ENCODE results near the gene CDH13.

CDH13 gene

DNA sequence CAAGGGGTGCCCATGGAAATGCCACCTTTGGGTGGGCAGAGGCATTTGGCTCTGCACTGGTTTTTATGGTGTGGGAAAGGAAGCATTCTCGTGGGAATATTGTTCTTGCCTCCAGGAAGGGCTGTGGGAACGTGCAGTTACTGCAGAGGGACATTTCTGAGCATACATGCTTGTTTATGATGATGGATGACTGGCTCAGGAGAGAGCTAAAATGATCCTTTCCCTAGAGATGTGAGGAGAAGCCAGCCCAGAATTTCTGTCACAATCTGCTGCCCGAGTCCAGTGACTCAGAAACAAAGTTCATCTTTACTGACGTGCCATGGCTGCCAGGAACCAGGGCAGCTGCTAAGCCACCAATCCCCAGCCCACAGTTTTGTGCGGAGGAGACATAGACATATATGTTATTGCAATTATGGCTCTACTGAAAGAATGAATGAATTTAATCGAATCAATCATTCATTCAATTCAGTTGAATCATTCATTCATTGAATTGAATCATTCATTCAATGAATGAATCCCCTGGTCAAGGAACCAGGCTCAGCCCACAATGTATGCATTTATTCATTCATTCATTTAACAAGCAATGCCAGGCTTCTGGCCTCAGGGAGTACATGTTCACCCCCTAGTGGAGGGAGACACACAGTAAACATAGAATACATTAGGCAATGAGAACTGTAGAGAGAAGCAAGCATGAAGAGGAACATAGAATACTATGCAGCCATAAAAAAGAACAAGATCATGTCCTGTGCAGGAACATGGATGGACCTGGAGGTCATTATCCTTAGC lies 766.6 kb downstream of the CDH13 start:
- DNase-seq, result no peak

DNA sequence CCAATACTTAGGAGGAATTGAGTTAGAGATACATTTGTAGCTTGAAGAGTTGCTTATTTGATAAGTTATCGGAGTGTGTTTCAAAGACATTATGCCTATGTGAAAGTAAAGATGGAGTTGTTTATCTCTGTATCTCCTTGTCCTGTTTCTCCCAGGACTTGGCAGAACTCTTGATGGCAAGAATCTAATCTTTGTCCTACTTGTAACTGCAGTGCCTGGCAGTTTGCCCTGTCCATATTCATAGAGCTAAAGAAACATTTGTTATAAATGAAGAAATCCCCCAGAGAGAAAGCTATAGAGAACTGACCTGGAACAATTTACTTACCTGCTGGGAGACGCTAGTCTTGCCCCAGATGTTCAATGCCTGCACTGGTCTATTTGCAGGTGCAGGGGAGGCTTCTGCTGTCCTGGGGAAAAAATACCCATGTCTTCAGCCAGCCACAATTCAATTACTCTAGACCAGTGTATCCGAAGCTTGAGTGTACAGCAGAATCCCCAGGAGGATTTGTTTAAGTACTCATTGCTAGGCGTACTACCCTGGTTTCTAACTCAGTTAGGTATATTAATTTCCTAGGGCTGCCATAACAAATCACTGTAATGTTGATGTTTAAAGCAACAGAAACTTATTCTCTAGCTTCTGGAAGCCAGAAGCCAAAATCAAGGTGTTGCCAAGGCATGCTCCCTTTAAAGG lies 771.0 kb downstream of the CDH13 start:
- DNase-seq, result no peak

DNA sequence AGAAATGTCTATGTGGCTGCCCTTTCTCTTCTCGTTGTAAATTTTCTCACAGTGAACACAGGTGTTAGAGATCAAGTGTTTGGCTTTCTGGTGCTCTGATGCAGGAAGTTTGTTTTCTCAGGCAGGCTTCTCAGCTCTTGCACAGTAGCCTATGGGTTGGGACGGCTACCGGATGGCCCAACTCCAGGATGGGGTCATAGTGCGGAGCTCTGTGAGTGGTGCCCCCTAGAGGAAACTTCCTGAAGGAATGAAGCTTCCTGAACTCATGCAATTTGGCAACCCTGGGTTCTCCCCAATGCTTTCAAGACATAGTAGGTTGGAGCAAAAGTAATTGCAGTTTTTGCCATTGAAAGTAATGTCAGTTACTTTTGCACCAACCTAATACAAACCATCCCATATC lies 773.5 kb downstream of the CDH13 start:
- no peak for DNase-seq

DNA sequence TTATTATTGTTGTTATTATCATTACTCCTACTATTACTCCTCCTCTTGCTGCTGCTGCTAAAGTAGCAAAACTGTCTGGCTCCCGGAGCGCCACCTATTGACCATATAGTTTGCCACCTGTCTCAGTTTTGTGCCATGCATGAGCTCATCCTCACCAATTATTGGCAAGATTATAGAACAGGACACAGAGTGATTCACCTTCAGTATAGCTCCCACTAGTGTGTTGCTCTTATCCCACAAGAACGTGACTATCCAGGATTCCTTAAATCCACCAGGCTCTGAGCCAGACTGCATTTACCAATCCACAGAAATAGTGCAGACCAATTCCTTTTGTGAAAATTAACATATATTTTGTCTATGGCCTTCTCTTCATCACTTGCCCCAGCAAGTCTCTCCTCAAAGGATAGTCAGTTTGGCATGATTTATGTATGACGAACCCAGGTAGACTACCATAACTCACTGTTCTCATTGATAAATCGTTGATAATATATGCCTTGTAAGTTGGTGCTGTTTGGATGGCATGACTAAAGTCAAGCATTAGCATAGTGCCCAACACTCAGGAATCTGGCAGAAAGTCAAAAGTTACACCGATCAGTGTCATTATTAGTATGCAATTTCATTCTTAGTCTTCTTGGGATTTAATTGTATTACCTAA lies 775.5 kb downstream of the CDH13 start:
- DNase-seq, result no peak

- DNase-seq, result peak; percentile 58
Observed at GRCh38 chr16:83402967-83403366, 776.2 kb downstream of the CDH13 start.

GRCh38 chr16:83403761-83404160 lies 777.0 kb downstream of the CDH13 start:
- no peak for DNase-seq

DNA sequence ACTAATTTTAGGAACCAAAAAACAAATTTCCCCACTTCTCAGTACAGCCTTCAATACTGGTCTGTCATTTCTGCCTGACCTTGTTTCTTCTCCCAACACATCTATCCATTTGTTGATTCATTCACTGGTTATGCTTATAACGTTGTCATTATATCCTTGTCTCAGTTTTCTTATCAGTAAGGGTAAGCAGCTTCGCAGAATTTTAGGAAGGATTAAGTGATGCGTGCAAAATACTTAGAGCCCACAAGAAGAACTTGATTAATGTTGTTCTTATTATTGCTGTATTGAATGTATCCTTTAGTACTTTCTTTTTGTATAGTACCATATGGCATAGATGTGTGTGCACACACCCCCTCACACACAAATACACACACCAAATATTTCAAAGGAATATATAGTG lies 777.5 kb downstream of the CDH13 start:
- DNase-seq, result no peak

GRCh38 chr16:83407928-83408327 lies 781.2 kb downstream of the CDH13 start:
- DNase-seq, result no peak

DNA sequence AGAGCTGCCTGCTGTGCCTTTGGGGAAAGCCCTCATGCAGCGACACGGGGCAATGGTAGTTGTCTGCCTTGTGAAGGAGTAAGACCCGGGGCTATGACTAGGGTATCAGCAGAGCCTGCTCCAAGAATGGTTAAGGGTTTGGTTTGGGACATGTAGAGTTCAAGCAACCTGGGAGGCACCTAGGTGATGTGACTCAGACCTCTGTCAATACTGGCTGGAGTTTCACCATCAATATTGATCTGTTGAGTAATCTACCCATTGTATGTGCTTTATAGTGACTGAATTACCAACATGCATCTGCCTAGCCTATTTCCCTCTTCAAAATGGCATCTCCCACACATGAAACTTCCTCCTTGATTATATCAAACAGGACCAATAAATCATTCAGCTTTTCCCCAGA lies 782.6 kb downstream of the CDH13 start:
- no peak for DNase-seq

DNA sequence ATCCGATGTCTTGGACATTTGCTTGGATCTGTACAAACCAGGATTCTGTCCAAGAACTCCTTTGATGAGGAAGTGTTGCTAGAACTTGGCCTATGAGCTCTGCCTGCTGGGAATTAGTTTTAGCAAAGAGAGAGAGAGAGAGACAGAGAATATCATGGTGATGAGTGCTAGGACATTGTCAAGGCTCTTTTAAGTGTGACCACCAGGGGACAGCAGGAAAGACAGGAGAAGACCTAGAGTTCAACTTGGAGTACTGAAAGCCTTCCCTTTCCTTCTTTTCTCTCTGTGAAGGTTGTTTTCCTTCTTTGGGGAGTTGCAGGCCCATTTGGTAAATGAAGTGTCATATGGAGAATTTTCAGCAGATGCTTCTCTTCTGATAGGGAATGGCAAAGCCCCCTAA lies 791.8 kb downstream of the CDH13 start:
- no peak for DNase-seq

GRCh38 chr16:83420206-83420760 lies 793.5 kb downstream of the CDH13 start:
- DNase-seq, result no peak

GRCh38 chr16:83433201-83433600 lies 806.4 kb downstream of the CDH13 start:
- no peak for DNase-seq

- DNase-seq, result no peak
Observed at GRCh38 chr16:83437036-83437435, 810.3 kb downstream of the CDH13 start.

DNA sequence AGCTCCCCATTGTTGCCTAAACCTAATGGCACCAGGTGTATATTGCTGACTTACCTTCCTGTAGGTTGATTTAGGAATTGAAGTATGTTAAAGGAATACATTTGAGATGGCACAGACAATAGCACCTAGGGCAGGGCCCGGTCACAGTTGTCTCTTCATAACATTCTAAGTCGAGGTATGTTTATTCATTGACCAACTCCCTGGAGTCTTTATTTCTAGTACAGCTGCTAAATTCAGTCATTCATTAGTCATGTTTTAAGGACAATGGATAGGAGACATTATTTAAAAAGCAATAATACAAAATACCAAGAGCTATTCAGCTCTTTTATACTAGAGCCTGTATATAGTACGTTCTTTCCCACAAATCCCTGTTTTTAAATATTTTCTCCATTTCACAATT lies 811.6 kb downstream of the CDH13 start:
- no peak for DNase-seq

DNA sequence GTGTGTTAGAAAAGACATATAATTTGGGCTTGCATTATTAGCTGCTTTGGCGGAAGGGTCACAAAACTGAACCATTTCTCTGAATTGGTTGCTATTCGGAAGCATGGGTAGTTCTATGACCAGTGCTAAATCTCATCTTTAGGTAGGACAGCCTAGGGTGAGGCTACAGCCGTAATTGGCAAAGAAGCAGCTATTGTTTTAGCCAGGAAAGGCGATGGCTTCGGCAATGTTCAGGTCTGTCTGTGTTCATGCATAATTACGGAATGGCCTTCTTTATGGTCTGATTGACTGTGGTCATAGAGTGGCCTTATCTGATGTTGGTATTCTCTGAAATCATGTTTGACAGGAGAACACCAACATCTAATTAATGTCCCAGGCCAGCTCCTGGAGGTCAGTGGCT lies 812.6 kb downstream of the CDH13 start:
- DNase-seq, result no peak

DNA sequence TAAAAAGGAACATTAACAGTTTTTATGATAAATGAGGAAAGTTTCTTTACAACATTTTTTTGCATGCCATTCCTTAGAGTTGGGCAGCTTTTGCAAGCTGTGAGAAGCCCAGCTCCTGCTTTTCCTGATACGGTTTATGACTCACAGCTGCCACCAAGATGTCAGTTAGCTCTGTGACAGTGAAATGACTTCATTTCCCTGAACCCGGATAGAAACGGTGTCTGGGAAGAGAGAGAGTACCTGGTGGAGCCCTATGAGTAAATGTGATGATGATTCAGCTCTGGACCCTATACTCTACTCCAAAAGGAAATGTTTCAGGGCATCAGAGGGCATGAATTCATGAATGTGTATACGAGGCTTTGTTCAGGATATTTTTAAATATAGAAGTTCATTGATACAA lies 814.7 kb downstream of the CDH13 start:
- DNase-seq, result no peak

GRCh38 chr16:83443972-83444371 lies 817.2 kb downstream of the CDH13 start:
- DNase-seq, result no peak

GRCh38 chr16:83447560-83447959 lies 820.8 kb downstream of the CDH13 start:
- no peak for DNase-seq

DNA sequence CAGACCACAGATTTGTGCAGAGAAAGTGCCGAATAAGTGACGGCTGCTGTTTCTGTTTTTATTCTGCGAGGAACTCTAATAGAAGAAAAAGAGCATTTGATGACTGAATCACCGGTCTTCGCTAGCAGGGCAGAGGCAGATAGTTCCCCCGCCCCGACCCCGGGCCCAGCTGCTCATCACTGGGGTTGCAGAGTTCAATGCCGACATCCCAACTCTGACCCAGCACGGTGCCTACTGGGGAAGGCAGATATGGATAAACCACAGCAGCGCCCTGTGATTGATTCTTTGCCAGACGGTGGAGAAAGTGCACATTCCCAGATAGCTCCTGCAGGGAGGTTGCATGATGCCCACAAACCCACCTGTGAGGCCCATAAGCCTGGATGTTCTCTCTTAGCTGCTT lies 823.1 kb downstream of the CDH13 start:
- DNase-seq, result no peak

DNA sequence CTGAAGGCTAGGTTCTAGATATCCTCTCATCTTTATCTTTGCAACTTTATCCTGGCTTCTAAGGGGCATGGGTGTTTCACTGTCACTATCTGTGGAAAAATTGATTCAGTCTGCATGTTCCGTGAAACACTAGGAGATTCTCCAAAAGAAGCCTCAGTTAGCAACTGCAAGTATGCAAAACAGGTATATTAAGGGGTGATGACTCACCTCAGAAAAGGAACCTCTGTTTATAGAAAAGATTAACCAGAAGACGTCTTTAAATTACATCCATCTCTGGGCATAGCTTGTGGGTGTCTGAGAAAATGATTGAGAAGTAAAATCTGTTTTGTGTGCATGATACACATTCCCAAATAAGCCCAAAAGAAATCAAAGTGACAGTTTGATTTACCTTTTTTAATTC lies 827.2 kb downstream of the CDH13 start:
- DNase-seq, result no peak

GRCh38 chr16:83455716-83456115 lies 828.9 kb downstream of the CDH13 start:
- DNase-seq, result no peak

DNA sequence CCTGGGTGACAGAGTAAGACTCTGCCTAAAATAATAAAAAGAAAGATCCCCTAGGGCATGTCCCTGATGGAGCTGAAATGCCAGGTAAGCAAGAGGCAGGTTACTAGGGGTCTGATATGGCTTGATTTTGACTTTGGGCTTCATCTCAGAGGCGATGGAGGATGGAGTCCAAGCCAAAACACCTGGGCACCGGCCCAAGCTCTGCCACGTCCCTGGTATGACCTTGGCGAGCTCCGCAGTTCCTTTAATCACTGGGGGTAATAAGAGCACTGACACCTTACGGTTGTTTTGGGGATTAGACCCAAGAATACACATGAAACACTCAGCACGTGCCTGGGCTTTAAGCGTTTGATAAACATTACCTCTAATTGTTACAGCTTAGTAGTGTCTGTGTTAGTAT lies 830.2 kb downstream of the CDH13 start:
- DNase-seq, result no peak

- no peak for DNase-seq
Observed at GRCh38 chr16:83458612-83459011, 831.8 kb downstream of the CDH13 start.

DNA sequence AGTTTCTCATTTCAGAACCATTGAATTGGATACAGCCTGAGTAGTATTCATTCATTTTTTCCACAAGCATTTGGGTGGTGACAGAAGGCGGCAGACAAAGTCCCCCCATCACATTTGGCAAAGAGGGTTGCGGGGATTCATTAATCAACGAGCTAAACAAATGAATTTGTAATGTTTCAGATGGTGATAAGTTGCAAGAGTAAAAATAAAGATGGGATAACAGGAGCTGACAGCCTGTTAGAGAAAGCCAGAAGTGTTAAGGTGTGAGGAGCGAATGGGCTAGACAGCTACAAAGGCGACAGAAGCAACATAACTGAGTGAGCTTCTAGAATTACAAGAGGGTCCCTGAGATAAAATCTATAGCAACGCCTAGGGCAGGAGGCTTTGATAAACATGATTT lies 838.2 kb downstream of the CDH13 start:
- DNase-seq, result no peak

All from NCI-H1092 treated with DMSO at 0.1 percent for 48 hours (cell line).